NB4 (cell line): ENCODE data around the gene SENP7.

ENCODE experiments used
- CTCF ChIP-seq: IDR thresholded peaks from one replicate; pipeline ENCODE4 v1.5.1; 2012; ENCODE audit warnings: low read depth, low read length
- MYC ChIP-seq: IDR thresholded peaks from 2 replicates; pipeline ENCODE4 v1.6.1; 2011; ENCODE audit warnings: low read depth, low read length

GRCh38 chr3:101544161-101544850 is 31.3 kb upstream of the SENP7 start:
- TF ChIP-seq MYC (no peak), CTCF (no peak)
